ENCODE data around the gene COG5.

COG5 gene

GRCh38 chr7:107527196-107527595 lies 36.5 kb downstream of the COG5 start:
- no peak for TF ChIP-seq CTCF (IDR thresholded peaks at IDR 0.05; ENCODE audit: low read depth, low read length)
- no peaks in the 10 kb centered on the region for H3K27me3 ChIP-seq
- no peak overlapping the region for H3K4me3 ChIP-seq (ENCODE audit: low read depth, low read length)
- DNase-seq = no peak
- no peaks in the 10 kb centered on the region for H3K4me1 ChIP-seq
- H3K9me3 ChIP-seq = no peaks in the 10 kb centered on the region
- H3K36me3 ChIP-seq = no peaks in the 10 kb centered on the region

- Histone ChIP-seq H3K36me3 (no peaks in the 10 kb centered on the region), H3K4me3 (ENCODE audit: low read depth, low read length) (no peak overlapping the region), H3K4me1 (no peaks in the 10 kb centered on the region), H3K27me3 (no peaks in the 10 kb centered on the region), H3K9me3 (no peaks in the 10 kb centered on the region)
- no peak for DNase-seq
- no peak for TF ChIP-seq CTCF (IDR thresholded peaks at IDR 0.05; ENCODE audit: low read depth, low read length)
These were observed 37.0 kb downstream of the COG5 start for GRCh38 chr7:107526672-107527071.

- Histone ChIP-seq H3K4me3 (ENCODE audit: low read depth, low read length) (no peak overlapping the region), H3K9me3 (no peaks in the 10 kb centered on the region), H3K27me3 (no peaks in the 10 kb centered on the region), H3K4me1 (peaks cover 4% of the 10 kb centered on the region), H3K36me3 (no peaks in the 10 kb centered on the region)
- DNase-seq = no peak
- TF ChIP-seq CTCF (IDR thresholded peaks at IDR 0.05; ENCODE audit: low read depth, low read length) = no peak
These were observed 56.9 kb downstream of the COG5 start for GRCh38 chr7:107506674-107507339.

- no peak for DNase-seq
- Histone ChIP-seq H3K9me3 (no peaks in the 10 kb centered on the region), H3K4me1 (peaks cover 4% of the 10 kb centered on the region), H3K4me3 (ENCODE audit: low read depth, low read length) (no peak overlapping the region), H3K27me3 (no peaks in the 10 kb centered on the region), H3K36me3 (no peaks in the 10 kb centered on the region)
- no peak for TF ChIP-seq CTCF (IDR thresholded peaks at IDR 0.05; ENCODE audit: low read depth, low read length)
These were observed 57.6 kb downstream of the COG5 start for GRCh38 chr7:107505997-107506673.

- DNase-seq = no peak
- Histone ChIP-seq H3K9me3 (no peaks in the 10 kb centered on the region), H3K36me3 (no peaks in the 10 kb centered on the region), H3K4me3 (ENCODE audit: low read depth, low read length) (no peak overlapping the region), H3K27me3 (no peaks in the 10 kb centered on the region), H3K4me1 (peaks cover 4% of the 10 kb centered on the region)
- TF ChIP-seq CTCF (IDR thresholded peaks at IDR 0.05; ENCODE audit: low read depth, low read length) = no peak
These were observed 58.4 kb downstream of the COG5 start for GRCh38 chr7:107505362-107505761.

GRCh38 chr7:107503687-107504086 lies 60.0 kb downstream of the COG5 start:
- Histone ChIP-seq H3K27me3 (no peaks in the 10 kb centered on the region), H3K4me1 (peaks cover 4% of the 10 kb centered on the region), H3K9me3 (no peaks in the 10 kb centered on the region), H3K36me3 (no peaks in the 10 kb centered on the region), H3K4me3 (ENCODE audit: low read depth, low read length) (no peak overlapping the region)
- no peak for TF ChIP-seq CTCF (IDR thresholded peaks at IDR 0.05; ENCODE audit: low read depth, low read length)
- no peak for DNase-seq
